Smooth muscle cell (in vitro differentiated cells): ENCODE results near the gene RNF40. TPM values are rescaled to one million over a fixed set of nuclear protein-coding genes. Genes with fewer than 3 reads are reported as not detected.

Source experiments
- DNase-seq: peaks from one replicate; lab custom pipeline; 2025; ENCODE audit not compliant: unreplicated experiment; lab: John Stamatoyannopoulos, UW
- H2AFZ ChIP-seq: fragments of 200-600 bp; sonication (generic); 2 replicates; pipeline ENCODE4 v1.6.0; 2016; ENCODE audit warnings: antibody characterized with exemption, low read depth, mild to moderate bottlenecking
- H3F3A ChIP-seq: fragments of 200-600 bp; sonication (generic); 2 replicates; pipeline ENCODE4 v1.6.0; 2017; ENCODE audit warnings: antibody characterized with exemption, low read depth
- H3K27ac ChIP-seq: fragments of 200-600 bp; sonication (generic); 2 replicates; pipeline ENCODE4 v1.5.1; 2016; ENCODE audit warnings: low read depth, mild to moderate bottlenecking
- H3K27me3 ChIP-seq: fragments of 200-600 bp; sonication (generic); 2 replicates; pipeline ENCODE4 v1.6.1; 2016; ENCODE audit warnings: low read depth, mild to moderate bottlenecking
- H3K36me3 ChIP-seq: fragments of 200-600 bp; sonication (generic); 2 replicates; pipeline ENCODE4 v1.5.1; 2016; ENCODE audit warnings: low read depth
- H3K4me1 ChIP-seq: fragments of 200-600 bp; sonication (generic); 2 replicates; pipeline ENCODE4 v1.5.1; 2016; ENCODE audit warnings: low read depth
- H3K4me2 ChIP-seq: fragments of 200-600 bp; sonication (generic); 2 replicates; pipeline ENCODE4 v1.6.0; 2016; ENCODE audit warnings: mild to moderate bottlenecking
- H3K4me3 ChIP-seq: fragments of 200-600 bp; sonication (generic); 2 replicates; pipeline ENCODE4 v1.5.1; 2016; ENCODE audit warnings: mild to moderate bottlenecking
- H3K79me2 ChIP-seq: fragments of 200-600 bp; sonication (generic); 2 replicates; pipeline ENCODE4 v1.6.0; 2016; ENCODE audit warnings: low read depth, mild to moderate bottlenecking
- H3K9ac ChIP-seq: fragments of 200-600 bp; sonication (generic); 2 replicates; pipeline ENCODE4 v1.6.0; 2016; ENCODE audit warnings: low read depth
- H3K9me3 ChIP-seq: fragments of 200-600 bp; sonication (generic); replicated peaks from 2 replicates; pipeline ENCODE4 v1.5.1; 2016; ENCODE audit warnings: low read depth
- H4K20me1 ChIP-seq: fragments of 200-600 bp; sonication (generic); 2 replicates; pipeline ENCODE4 v1.6.0; 2016; ENCODE audit warnings: low read depth
- WGBS: methylation state at CpG from one replicate; pipeline ENCODE4 v1.1.7; 2016; ENCODE audit warnings: low lambda C conversion rate; 5-methylcytosine and 5-hydroxymethylcytosine counted together
- polyA plus RNA-seq: library from polyadenylated mRNA; unstranded; fragments of >200 nt; fragmentation: Nextera tagmentation; extraction: Ambion mirVana; gene quantifications from 2 replicates; pipeline ENCODE4 v1.2.1, GENCODE V29; 2016
- total RNA-seq: library from RNA; depleted of rRNA; stranded (reverse); fragments of >200 nt; gene quantifications from 2 replicates; pipeline ENCODE4 v1.2.3, GENCODE V29; 2014
- TF ChIP-seq, protein P1 (sequence below): fragments of 200-600 bp; sonication (generic); IDR thresholded peaks from 2 replicates; pipeline ENCODE4 v1.5.1; 2017; ENCODE audit warnings: borderline replicate concordance, mild to moderate bottlenecking, antibody characterized with exemption; ENCODE audit not compliant: insufficient read depth, poor library complexity, severe bottlenecking

Gene RNF40
- total and polyA plus RNA-seq, 2 experiments from 2014 or later: 66.1 to 92.5 TPM

DNA sequence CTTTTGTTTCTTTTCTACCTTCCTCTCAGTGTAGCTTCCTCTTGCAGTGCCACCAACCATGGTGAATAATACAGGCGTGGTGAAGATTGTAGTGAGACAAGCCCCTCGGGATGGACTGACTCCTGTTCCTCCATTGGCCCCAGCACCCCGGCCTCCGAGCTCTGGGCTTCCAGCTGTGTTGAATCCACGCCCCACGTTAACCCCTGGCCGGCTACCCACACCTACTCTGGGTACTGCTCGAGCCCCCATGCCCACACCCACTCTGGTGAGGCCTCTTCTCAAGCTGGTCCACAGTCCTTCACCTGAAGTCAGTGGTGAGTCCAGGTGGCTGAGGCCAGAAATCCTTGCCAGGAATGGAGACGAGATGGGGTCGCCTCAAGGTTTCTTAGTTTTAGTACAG lies 39.2 kb upstream of the RNF40 start:
- Histone ChIP-seq H3K36me3 (peaks cover 33% of the 10 kb centered on the region), H3K4me1 (no peaks in the 10 kb centered on the region), H3K4me2 (no peak overlapping the region), H4K20me1 (peaks cover 52% of the 10 kb centered on the region), H2AFZ (no peak overlapping the region), H3K9me3 (no peaks in the 10 kb centered on the region), H3K79me2 (peaks cover 42% of the 10 kb centered on the region), H3K9ac (no peak overlapping the region), H3K27ac (no peak overlapping the region), H3F3A (no peaks in the 10 kb centered on the region), H3K27me3 (no peaks in the 10 kb centered on the region), H3K4me3 (no peak overlapping the region)
- 96% methylated on average over 10 of the region's 10 CpGs for WGBS
- no peak for DNase-seq
- TF ChIP-seq, protein P1, sequence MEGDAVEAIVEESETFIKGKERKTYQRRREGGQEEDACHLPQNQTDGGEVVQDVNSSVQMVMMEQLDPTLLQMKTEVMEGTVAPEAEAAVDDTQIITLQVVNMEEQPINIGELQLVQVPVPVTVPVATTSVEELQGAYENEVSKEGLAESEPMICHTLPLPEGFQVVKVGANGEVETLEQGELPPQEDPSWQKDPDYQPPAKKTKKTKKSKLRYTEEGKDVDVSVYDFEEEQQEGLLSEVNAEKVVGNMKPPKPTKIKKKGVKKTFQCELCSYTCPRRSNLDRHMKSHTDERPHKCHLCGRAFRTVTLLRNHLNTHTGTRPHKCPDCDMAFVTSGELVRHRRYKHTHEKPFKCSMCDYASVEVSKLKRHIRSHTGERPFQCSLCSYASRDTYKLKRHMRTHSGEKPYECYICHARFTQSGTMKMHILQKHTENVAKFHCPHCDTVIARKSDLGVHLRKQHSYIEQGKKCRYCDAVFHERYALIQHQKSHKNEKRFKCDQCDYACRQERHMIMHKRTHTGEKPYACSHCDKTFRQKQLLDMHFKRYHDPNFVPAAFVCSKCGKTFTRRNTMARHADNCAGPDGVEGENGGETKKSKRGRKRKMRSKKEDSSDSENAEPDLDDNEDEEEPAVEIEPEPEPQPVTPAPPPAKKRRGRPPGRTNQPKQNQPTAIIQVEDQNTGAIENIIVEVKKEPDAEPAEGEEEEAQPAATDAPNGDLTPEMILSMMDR: no peak

DNA sequence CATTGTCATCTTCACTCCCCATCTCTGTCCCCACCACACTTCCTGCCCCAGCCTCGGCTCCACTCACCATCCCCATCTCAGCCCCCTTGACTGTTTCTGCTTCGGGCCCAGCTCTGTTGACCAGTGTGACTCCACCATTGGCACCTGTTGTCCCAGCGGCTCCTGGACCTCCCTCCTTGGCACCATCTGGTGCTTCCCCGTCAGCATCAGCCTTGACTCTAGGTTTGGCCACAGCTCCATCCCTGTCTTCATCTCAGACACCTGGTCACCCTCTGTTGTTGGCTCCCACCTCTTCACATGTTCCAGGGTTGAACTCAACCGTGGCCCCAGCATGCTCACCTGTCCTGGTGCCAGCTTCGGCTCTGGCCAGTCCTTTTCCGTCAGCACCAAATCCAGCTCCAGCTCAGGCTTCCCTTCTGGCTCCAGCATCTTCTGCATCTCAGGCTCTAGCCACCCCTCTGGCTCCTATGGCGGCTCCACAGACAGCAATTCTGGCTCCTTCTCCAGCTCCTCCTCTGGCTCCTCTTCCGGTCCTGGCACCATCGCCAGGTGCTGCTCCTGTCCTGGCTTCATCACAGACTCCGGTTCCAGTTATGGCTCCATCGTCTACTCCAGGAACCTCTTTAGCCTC lies 38.3 kb upstream of the RNF40 start:
- Histone ChIP-seq H3K4me1 (no peaks in the 10 kb centered on the region), H4K20me1 (peaks cover 44% of the 10 kb centered on the region), H3K27ac (no peak overlapping the region), H3K27me3 (no peaks in the 10 kb centered on the region), H3K36me3 (peaks cover 33% of the 10 kb centered on the region), H2AFZ (no peak overlapping the region), H3F3A (no peaks in the 10 kb centered on the region), H3K9ac (no peak overlapping the region), H3K9me3 (no peaks in the 10 kb centered on the region), H3K4me2 (no peak overlapping the region), H3K79me2 (peaks cover 38% of the 10 kb centered on the region), H3K4me3 (no peak overlapping the region)
- no peak for DNase-seq
- TF ChIP-seq, protein P1: no peak
- 97% methylated on average over 12 of the region's 12 CpGs for WGBS

DNA sequence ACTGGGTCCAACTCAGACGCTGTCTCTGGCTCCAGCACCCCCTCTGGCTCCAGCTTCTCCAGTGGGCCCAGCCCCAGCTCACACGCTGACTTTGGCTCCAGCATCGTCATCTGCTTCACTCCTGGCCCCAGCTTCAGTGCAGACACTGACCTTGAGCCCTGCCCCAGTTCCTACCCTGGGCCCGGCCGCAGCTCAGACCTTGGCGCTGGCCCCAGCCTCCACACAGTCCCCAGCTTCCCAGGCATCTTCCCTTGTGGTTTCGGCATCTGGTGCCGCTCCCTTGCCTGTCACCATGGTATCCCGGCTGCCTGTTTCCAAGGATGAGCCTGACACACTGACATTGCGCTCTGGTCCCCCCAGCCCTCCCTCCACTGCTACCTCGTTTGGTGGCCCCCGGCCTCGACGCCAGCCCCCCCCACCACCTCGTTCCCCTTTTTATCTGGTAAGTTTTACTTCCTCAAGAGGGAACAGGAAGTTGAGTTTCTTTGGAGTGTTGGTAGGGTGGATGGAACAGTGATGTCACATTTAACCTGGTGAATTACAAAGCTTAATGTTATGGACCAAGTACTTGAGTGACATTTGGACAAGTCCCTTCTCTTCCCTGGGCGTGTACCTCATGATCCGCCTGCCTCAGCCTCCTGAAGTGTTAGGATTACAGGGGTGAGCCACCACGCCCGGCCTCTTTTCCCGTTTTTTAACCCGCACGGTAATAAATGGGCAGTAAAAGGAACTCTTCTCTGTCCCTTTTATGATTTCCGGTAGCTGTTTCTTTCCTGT lies 37.3 kb upstream of the RNF40 start:
- H3K9me3 ChIP-seq: no peaks in the 10 kb centered on the region
- no peak for DNase-seq
- H3F3A ChIP-seq: no peaks in the 10 kb centered on the region
- peaks cover 38% of the 10 kb centered on the region for H4K20me1 ChIP-seq
- no peak overlapping the region for H3K4me3 ChIP-seq
- H3K4me1 ChIP-seq: no peaks in the 10 kb centered on the region
- H3K79me2 ChIP-seq: peaks cover 37% of the 10 kb centered on the region
- 99% methylated on average over 23 of the region's 23 CpGs for WGBS
- H3K27ac ChIP-seq: no peak overlapping the region
- H2AFZ ChIP-seq: no peak overlapping the region
- TF ChIP-seq, protein P1: no peak
- no peaks in the 10 kb centered on the region for H3K27me3 ChIP-seq
- no peak overlapping the region for H3K9ac ChIP-seq
- H3K36me3 ChIP-seq: peaks cover 39% of the 10 kb centered on the region
- H3K4me2 ChIP-seq: no peak overlapping the region
